Measurements from ENCODE around the gene PARP12.

GRCh38 chr7:140022582-140023211 is 40.1 kb downstream of the PARP12 start:
- no peak for TF ChIP-seq CTCF (IDR thresholded peaks at IDR 0.05)
- no peak for TF ChIP-seq POLR2A (IDR thresholded peaks at IDR 0.05)

Data from uterus (tissue), 2 donors.